ENCODE measurements around the gene IFIT5. TPM values are rescaled to one million over a fixed set of nuclear protein-coding genes. Genes with fewer than 3 reads are reported as not detected.

The IFIT5 gene, protein sequence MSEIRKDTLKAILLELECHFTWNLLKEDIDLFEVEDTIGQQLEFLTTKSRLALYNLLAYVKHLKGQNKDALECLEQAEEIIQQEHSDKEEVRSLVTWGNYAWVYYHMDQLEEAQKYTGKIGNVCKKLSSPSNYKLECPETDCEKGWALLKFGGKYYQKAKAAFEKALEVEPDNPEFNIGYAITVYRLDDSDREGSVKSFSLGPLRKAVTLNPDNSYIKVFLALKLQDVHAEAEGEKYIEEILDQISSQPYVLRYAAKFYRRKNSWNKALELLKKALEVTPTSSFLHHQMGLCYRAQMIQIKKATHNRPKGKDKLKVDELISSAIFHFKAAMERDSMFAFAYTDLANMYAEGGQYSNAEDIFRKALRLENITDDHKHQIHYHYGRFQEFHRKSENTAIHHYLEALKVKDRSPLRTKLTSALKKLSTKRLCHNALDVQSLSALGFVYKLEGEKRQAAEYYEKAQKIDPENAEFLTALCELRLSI
- 10 to 100 TPM; 16.2 to 25.3 (median 21.9) TPM for total RNA-seq

DNA sequence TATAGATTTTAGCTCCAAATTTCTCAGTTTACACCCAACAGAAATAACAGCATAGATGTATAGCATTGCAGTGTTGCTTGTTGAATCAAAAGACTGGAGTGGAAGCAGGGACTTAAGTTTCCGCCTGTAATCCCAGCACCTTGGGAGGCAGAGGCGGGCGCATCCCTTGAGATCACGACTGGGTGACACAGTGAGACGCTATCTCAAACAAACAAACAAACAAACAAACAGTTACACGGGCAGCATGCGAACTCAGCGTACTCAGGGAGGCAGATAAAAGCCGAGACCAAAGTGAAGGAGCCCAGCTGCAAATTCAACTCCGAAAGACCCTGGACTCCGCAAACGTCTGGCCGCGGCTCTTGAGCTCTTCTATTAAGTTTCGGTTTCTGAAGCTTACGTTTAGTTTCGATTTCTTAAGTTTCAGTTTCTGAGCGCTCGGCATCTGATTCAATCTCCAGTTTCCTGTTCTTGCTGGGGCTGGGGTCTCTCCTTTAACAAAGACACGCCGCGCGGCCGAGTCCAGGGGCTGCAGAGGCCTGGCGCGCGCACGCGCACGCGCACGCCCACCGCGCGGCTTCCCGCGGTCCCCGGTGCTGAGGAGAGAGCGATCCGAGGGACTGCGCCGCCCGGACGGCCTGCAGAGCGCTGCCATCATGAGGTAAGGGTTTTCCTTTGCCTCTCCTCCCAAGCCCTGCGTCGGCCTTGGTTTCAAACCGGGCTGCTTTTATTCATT, at the start of gene IFIT5:
Gene IFIT5, plus strand, starts transcription at position 423 of the 733 bp plus-strand sequence. Its CDS starts 231 bp downstream, at position 654.
- peak; percentile 32 to 55 for DNase-seq (ENCODE audit: low spot score in 2 of 2)
- 0% methylated on average over 33 to 48 of the region's 48 CpGs for WGBS, 2 donors
- Histone ChIP-seq H3K27me3 (no peaks in the 10 kb centered on the region), H3K36me3 (peaks cover 0 to 16% (median 0%) of the 10 kb centered on the region in 3 donors), H3K4me1 (peaks cover 0 to 51% (median 22%) of the 10 kb centered on the region in 4 donors), H3K9me3 (no peaks in the 10 kb centered on the region), H3K27ac (peak within 1 kb of the TSS; percentile 93 to 98 (median 98)), H3K4me3 (peak within 1 kb of the TSS; percentile 65 to 98 (median 86))
- TF ChIP-seq EP300 (IDR thresholded peaks at IDR 0.05) = peak in 1 of 2 donors; percentile 74
- TF ChIP-seq, protein P1, sequence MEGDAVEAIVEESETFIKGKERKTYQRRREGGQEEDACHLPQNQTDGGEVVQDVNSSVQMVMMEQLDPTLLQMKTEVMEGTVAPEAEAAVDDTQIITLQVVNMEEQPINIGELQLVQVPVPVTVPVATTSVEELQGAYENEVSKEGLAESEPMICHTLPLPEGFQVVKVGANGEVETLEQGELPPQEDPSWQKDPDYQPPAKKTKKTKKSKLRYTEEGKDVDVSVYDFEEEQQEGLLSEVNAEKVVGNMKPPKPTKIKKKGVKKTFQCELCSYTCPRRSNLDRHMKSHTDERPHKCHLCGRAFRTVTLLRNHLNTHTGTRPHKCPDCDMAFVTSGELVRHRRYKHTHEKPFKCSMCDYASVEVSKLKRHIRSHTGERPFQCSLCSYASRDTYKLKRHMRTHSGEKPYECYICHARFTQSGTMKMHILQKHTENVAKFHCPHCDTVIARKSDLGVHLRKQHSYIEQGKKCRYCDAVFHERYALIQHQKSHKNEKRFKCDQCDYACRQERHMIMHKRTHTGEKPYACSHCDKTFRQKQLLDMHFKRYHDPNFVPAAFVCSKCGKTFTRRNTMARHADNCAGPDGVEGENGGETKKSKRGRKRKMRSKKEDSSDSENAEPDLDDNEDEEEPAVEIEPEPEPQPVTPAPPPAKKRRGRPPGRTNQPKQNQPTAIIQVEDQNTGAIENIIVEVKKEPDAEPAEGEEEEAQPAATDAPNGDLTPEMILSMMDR (IDR thresholded peaks at IDR 0.05) = no peak
- TF ChIP-seq POLR2A (IDR thresholded peaks at IDR 0.05) = peak; percentile 52 to 69

DNA sequence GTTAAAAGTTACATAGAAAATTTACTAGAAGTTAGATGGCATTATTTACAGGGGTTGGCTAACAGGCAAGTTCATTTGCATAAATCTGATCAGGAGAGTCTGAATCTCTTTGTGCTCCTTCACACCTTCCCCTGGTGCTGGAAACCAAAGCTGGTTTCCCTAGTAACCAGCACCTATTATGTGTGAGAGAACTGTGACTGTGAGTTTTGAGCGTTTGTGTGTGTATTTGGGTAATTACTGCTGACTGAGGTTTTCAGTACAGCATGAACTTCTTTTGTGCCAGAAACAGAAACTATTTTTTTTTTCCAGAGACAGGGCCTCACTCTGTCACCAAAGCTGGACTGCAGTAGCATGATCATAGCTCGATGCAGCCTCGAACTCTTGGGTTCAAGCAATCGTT, 46.8 kb upstream of the IFIT5 start:
- H3K9me3 ChIP-seq = no peaks in the 10 kb centered on the region
- no peaks in the 10 kb centered on the region for H3K36me3 ChIP-seq
- peak overlapping the region in 3 of 4 donors; percentile 44 to 84 (median 80) for H3K27ac ChIP-seq
- no peaks in the 10 kb centered on the region for H3K27me3 ChIP-seq
- 31% methylated on average over 4 of the region's 4 CpGs for WGBS, 2 donors
- H3K4me1 ChIP-seq = peaks cover 0 to 30% (median 20%) of the 10 kb centered on the region in 4 donors
- TF ChIP-seq EP300 (IDR thresholded peaks at IDR 0.05) (peak in 1 of 2 donors; percentile 73), POLR2A (IDR thresholded peaks at IDR 0.05) (no peak)
- TF ChIP-seq, protein P1 (IDR thresholded peaks at IDR 0.05) = no peak
- no peak for DNase-seq (ENCODE audit: low spot score in 2 of 2)
- H3K4me3 ChIP-seq = no peak overlapping the region

DNA sequence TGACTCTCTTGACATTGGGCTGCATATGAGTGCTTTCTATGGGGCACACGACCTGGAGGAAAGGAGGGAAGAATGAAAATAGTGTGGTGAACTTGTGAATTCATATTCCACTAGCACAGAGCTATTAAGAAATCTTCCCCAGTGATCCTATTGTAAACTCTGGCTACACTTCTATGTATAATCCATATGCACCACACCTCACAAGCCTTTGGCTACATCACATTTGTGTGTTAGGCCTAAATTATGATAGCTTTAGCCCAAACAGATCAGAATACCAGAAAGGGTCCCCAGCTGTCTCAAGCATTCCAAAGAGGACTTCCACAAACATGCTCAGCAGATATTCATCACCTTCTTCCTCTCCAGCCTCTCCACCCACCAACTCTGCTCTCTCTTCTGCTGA, 46.2 kb upstream of the IFIT5 start:
- peaks cover 0 to 30% (median 20%) of the 10 kb centered on the region in 4 donors for H3K4me1 ChIP-seq
- TF ChIP-seq EP300 (IDR thresholded peaks at IDR 0.05) (no peak), POLR2A (IDR thresholded peaks at IDR 0.05) (no peak)
- TF ChIP-seq, protein P1 (IDR thresholded peaks at IDR 0.05) = no peak
- DNase-seq (ENCODE audit: low spot score in 2 of 2) = no peak
- no peaks in the 10 kb centered on the region for H3K36me3 ChIP-seq
- WGBS, 2 donors = 55 to 64% methylated on average over 1 of the region's 1 CpG
- peak overlapping the region in 3 of 4 donors; percentile 44 to 84 (median 80) for H3K27ac ChIP-seq
- no peak overlapping the region for H3K4me3 ChIP-seq
- no peaks in the 10 kb centered on the region for H3K27me3 ChIP-seq
- no peaks in the 10 kb centered on the region for H3K9me3 ChIP-seq

DNA sequence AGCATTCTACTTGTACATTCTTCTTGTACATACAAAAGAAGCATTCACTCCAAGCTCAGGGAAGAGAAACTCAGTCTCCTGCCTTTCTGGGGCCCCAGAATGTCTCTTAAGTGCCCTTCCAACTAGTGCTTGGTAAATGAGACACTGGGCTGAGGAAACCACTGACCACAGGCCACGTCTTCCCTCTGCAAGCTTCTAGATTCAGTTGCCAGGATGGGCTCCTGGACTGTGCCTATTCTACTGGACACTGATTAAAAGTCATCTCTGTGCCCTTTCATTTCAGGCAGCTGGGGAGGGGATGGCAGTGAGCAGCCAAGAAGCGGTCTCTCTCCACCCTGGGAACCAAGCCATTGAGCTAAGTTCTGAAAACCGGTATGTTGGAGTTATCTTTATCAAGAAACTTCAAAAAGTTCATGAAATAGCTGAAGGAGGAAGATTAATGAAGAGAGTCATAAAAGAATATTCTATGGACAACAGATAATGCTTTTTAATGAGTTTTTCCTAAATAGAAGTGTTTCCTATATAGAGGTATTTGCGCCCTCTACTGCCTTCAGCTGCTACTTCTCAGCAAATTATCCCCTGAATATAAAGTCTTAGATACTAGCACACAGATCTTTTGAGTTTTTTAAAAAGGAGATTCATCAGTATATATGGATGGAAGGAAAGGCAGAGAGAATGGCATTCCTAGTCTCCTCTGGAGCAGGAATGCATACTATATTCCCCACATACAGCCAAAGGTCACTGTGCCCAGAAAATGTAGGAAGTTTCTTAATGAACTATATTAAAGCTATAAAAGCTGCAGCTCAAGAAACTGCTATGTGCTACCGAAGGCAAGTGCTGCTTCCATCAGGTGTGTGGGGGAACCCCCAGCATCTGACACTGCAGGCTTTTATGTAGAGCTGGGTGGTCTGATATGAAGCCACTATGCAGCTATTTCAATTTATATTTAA, 44.9 kb upstream of the IFIT5 start:
- Histone ChIP-seq H3K4me3 (no peak overlapping the region), H3K9me3 (no peaks in the 10 kb centered on the region), H3K36me3 (no peaks in the 10 kb centered on the region), H3K27ac (peak overlapping the region; percentile 54 to 84 (median 69)), H3K27me3 (no peaks in the 10 kb centered on the region), H3K4me1 (peaks cover 0 to 41% (median 28%) of the 10 kb centered on the region in 4 donors)
- no peak for DNase-seq (ENCODE audit: low spot score in 2 of 2)
- no peak for TF ChIP-seq EP300 (IDR thresholded peaks at IDR 0.05)
- TF ChIP-seq, protein P1 (IDR thresholded peaks at IDR 0.05) = peak; percentile 38 to 59 (median 49)
- WGBS, 2 donors = 41 to 54% methylated on average over 5 of the region's 5 CpGs

Measured in tibial nerve (tissue), 4 donors.